Vagina (tissue), 2 donors: ENCODE measurements around the gene KDELR3.

ENCODE experiments used
- POLR2A ChIP-seq, 2 donors: fragments of 450-650 bp; IDR thresholded peaks; one replicate each; pipeline ENCODE4 v1.6.1; 2017; ENCODE audit warnings: antibody characterized with exemption in 2 of 2, mild to moderate bottlenecking in 2 of 2, moderate library complexity in 2 of 2
- TF ChIP-seq, protein P1 (sequence below), 3 experiments: fragments of 450-650 bp in 2 of 3; fragments of 200-600 bp in 1 of 3; sonication (generic) in 1 of 3; IDR thresholded peaks; one replicate each; pipeline ENCODE4 v1.5.1; 2017 to 2019; ENCODE audit warnings: antibody characterized with exemption in 3 of 3, mild to moderate bottlenecking in 2 of 3, moderate library complexity in 2 of 3

DNA sequence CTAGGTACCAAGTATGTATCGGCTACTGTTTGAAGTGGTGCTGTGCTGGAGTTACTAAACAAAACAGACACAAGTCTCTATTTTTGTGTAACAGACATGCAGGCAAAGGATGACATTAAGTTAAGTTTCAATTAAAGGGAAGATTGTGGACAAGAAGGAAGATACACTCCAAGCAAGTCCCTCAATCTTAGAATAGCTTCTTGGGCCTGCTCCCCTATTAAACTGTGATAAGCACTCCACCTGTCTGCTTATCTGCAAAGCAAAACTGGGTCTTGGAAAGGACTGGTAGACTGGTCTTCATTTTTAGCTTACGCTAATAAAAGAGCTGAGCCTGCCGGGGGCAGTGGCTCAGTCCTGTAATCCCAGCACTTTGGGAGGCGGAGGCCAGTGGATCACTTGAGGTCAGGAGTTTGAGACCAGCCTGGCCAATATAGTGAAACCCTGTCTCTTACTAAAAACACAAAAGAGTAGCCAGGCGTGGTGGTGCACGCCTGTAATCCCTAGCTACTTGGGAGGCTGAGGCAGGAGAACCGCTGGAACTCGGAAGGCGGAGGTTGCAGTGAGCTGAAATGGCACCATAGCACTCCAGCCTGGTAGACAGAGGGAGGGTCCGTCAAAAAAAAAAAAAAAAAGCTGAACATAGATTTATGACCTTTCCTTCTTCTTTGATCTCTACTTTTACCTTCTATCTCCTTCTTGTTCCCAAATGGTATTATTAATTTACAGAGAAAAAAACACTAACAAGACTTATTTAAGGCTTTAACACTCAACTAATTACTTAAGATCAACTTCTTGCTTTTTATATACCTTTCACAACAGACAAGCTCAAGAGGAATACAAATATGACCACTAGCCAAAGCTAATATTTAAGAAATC is 34.1 kb downstream of the KDELR3 start:
- TF ChIP-seq POLR2A (IDR thresholded peaks at IDR 0.05): no peak
- TF ChIP-seq, protein P1, sequence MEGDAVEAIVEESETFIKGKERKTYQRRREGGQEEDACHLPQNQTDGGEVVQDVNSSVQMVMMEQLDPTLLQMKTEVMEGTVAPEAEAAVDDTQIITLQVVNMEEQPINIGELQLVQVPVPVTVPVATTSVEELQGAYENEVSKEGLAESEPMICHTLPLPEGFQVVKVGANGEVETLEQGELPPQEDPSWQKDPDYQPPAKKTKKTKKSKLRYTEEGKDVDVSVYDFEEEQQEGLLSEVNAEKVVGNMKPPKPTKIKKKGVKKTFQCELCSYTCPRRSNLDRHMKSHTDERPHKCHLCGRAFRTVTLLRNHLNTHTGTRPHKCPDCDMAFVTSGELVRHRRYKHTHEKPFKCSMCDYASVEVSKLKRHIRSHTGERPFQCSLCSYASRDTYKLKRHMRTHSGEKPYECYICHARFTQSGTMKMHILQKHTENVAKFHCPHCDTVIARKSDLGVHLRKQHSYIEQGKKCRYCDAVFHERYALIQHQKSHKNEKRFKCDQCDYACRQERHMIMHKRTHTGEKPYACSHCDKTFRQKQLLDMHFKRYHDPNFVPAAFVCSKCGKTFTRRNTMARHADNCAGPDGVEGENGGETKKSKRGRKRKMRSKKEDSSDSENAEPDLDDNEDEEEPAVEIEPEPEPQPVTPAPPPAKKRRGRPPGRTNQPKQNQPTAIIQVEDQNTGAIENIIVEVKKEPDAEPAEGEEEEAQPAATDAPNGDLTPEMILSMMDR (IDR thresholded peaks at IDR 0.05): no peak
